Activated T-cell treated with anti-CD3 and anti-CD28 coated beads for 4 hours (primary cell): ENCODE data around the gene RMND5A.
A peak's percentile ranks its signal among the peaks of the same experiment; 100 is the strongest.

ENCODE experiments used
- DNase-seq: peaks from one replicate; pipeline ENCODE4 v3.0.0-alpha.2; 2020

The RMND5A gene

DNA sequence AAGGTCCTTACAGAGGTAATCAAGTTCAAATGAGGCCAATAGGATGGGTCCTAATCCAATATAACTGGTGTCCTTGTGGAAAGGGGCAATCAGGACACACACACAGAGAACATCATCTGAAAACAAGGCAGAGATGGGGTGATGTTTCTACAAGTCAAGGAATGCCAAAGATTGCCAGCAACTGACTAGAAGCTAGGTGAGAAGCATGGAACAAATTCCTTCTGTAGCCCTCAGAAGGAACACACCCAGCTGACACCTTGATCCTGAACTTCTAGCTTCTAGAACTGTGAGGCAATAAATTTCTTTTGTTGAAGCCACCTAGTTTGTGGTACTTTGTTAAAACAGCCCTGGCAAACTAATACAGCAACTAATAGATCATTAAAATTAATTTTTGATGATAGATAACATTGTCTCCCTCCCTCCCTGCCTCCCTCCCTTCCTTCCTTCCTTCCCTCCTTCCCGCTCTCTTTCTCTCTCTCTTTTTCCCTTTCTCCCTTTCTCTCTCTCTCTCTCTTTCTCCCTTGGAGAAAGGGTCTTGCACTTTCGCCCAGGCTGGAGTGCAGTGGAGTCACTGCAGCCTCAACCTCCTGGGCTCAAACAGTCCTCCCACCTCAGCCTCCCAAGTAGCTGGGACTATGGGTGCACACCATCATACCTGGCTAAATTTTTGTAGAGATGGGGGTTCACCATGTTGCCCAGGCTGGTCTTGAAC lies 80.9 kb downstream of the RMND5A start:
- no peak for DNase-seq

DNA sequence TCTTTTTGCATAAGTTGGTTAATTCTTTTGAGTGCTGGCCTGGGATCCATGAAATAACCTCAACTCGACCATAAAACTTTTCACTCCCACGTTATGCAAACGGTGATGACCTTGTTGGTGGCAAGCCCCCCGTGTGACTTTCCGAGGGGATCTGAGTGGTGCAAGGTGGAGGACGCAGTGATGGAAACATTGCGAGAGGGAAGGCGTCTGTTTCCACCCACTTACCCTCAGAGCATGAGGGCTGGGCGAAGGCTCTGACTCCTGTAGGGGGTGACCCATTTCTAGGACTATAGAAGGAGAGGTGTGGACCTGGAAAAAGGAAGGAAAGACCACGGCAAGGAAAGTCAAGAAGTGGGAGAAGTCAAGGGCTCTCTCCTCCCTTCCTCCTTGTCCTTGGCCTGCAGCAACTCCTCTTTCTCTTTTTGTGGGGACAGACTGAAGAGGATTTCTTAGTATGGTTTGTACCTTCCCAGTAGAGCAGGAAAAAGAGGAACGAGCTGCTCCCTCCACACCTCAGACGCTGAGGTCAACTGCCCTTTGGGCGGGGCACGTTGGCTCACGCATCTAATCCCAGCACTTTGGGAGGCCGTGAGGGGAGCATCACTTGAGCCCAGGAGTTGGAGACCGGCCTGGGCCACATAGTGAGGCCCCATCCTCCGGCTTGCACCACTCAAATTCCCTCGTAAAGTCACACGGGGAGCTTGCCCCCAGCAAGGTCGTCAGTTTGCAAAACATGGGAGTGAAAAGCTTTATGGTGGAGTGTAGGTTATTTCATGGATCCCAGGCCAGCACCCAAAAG lies 86.2 kb downstream of the RMND5A start:
- no peak for DNase-seq

DNA sequence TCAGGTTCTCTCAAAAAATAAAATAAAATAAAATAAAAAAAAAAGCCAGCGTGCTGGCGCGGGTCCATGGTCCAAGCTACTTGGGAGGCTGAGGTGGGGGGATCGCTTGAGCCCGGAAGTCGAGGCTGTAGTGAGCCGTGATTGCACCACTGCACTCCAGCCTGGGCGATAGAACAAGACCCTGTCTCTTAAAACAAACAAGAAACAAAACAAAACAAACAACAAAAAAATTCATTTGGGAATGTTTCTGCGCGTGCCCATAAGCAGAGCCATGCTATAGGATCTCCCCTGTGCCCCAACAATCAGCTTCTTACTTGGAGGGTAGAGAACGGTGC lies 87.0 kb downstream of the RMND5A start:
- no peak for DNase-seq

DNA sequence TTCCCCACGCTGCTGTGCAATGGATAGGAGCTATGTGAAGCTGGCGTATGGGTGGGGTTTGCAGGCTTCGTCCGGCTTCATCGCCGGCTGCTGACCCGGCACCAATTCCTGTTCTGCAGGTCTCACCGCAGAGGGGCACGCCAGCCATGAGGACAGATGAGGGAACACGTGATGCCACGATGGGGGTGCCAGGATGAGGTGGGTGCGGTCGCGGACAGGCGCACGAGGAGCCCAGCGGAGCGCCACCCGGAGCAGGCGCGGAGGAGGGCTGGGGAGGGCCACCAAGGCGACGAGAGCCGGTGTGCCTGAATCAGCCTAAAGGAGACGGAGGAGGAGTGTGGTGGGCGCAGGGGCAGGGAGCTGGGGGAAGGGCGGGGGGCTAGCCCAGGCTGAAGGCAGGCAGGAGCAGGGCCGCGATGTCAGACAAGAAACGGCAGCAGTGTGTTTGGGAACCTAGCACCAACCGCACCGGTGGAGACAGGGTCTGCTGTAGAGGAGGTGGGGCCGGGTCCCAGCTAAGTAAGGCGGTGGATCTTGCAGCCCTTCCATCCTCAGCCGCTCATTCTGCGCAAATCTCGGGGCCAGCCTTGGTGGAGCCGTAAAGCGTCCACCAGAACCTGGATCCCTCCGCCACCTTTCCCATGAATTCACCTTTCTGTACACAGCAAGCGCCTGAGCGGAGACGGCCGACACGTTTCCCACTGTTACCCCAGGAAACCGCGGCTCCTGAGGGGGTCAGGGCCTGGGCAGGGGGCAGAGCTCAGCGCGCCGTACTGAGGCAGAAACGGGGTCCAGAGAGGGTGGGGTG lies 87.6 kb downstream of the RMND5A start:
- DNase-seq, result no peak

DNA sequence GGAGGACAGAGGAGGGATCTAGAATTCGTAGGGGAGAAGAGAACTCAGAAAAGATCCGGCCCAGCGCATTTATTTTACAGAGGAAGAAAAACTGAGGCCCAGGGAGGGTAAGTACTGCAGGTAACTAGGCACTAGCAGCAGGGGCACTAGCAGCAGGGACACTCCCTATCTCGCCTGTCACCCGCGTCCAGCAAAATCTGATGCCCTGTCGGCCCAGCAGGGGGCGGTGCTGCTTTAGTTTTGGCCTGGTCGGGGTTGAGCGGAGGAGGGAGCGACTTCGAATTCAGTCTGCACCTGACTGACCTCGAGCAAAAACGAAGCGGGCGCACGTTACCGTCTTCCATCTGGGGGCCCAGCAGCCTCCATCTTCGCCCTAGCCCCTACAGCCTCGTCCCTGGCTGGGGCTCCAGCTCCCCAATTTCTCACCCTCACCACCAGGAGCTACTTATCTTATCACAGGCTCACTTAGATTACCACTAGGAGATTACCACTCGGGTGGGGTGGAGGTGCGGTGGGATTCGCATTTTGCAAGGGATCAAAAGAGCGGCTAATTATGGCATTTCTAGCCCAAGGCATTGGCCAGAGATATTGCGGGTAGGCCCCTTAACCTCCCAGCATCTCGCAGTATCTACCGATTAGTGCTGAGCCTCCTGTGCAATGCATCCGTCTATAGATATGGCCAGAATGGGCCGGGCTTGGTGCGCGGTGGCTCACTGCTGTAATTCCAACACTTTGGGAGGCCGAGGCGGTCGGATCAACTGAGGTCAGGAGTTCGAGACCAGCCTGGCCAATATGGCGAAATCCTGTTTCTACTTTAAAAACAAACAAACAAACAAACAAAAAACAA lies 88.4 kb downstream of the RMND5A start:
- DNase-seq, result peak; percentile 93

DNA sequence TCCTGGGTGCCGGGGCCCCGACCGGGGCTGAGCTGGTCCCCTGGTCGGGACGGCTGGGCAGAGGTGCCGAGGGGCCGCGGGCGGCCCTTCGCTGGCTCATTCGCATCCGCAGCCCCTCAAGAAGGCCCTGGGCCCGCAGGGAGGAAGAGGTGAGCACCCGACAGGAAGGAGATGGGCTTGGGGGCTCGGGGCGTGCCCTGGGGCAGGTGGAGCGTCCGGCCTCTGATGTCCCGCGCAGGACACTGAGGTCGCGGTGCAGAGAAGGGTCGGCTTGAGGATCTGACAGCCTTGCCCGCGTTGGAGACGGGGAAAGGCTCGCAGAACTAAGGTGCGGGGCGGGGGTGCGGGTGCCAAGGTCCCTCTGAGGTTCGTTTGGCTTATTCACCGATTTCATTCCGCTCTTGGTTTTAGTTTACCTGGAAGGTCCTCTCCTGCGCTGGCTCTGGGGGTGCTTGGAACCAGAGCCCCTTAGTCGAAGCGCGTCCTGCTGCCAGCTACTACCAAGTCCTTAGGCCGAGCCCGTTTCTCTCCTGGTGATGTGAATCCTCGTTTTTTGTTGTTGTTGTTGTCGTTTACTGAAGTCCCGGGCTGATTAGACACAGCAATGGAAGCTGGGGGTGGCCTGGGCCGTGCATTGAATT lies 89.5 kb downstream of the RMND5A start:
- DNase-seq, result no peak

DNA sequence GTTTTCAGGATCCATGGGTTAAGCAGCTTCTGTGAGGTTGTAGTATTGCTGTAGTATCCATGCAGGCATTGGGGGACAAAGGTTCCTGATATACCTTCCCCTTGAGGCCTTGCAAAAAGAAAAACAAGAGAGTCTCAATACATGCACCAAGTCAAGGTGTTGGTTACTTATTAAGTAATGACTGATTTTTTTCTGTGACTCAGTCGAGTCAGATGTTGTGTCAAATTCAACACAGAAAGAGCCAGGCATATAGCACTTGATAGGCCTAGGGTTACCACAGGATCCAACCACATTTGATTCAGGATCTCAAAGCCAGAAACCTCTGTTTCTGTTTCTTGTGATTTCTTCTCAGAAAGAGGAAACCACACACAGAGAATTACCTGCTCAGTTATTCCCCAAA lies 95.5 kb downstream of the RMND5A start:
- no peak for DNase-seq

DNA sequence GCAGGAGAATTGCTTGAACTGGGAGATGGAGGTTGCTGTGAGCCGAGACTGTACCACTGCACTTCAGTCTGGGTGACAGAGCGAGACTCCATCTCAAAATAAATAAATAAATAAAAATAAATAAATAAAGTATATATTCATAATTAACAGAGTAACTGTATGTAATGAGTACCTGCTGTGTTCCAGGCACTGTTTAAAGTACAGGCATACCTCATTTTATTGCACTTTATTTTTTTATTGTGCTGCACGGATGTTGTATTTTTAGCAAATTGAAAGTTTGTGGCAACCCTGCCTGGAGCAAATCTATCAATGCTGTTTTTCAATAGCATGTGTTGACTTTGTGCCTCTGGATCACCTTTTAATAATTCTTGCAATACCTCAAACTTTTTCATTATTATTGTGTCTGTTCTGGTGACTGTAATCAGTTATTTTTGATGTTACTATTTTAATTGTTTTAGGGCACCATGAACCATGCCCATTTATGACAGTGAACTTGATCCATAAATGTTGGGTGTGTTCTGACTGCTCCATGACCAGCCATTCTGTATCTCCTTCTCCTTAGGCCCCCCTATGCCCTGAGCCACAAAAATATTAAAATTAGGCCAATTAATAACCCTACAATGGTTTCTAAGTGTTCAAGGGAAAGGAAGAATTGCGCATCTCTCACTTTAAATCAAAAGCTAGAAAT lies 98.2 kb downstream of the RMND5A start:
- DNase-seq, result no peak

DNA sequence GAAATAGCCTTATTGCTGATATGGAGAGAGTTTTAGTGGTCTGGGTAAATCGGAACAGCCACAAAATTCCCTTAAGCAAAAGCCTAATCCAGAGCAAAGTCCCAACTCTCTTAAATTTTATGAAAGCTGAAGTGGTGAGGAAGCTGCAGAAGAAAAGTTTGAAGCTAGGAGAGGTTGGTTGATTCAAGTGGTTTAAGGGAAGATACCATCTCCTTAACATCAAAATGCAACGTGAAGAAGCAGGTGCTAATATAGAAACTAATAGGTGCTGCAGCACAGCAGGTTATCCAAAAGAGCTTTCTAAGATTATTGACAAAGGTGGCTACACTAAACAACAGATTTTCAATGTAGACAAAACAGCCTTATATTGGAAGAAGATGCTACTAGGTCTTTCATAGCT lies 98.9 kb downstream of the RMND5A start:
- DNase-seq, result no peak

DNA sequence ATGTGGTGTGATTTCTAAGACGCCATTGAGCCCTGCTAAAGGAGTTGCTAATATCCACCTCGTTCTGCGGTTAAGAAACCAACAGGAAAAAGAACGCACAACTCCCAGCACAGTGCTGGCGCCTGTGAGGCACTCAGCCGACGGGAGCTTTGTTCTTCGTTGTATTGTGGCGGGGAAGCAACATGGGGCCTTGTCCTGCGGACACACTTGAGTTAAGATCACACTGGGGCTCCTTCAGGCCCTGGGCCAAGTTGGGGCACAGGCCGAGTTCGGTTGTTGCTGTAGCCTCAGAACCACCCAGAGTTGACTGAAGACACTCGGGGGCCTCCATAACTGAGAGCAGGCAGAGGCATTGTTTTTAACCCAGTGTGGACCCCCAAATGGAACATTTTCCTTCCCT lies 101.2 kb downstream of the RMND5A start:
- no peak for DNase-seq

DNA sequence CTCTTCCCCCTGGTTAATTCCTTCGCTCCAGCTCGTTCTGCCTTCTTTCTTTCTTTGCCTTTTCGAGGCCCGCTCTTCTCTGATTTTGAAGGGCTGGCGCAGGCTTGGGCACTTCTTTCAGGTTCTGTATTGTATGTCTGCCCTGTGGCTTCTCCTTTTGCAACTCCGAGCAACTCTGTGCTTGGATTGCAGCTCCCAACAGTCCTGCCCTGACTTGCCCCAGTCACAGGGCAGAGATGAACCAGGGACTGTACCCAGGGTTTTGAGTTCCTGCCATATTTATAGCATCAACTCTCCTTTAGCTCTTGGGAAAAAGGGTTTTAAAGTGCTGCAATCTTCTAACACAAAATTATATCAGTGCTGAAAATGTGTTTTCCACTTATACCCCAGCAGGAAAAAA lies 101.8 kb downstream of the RMND5A start:
- no peak for DNase-seq

DNA sequence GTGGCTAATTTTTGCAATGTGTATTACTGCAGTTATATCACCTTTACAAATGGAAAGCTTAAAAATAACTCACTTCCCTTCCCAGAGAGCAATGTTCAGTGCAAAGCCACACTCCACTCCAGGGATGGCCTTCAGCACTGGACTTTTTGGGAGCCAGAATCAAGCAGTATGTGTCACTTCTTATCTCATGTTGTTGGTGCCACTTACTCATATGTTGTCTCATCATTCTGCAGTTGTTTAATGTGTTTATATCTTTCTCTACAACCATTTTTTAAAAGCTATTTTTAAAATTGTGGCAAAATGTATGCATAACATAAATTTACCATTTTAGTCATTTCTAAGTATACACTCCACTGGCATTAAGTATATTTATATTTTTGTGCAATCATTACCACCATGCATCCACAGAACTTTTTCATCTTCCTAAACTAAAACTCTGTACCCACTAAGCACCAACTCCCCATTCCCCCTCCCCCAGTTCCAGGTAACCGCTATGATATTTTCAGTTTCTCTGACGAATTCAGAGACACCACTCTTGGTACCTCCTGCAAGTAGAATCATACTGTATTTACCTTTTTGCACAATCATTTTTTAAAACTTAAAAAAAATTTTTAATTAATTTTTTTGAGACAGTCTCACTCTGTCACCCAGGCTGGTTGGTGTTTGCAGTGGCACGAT lies 102.7 kb downstream of the RMND5A start:
- no peak for DNase-seq

DNA sequence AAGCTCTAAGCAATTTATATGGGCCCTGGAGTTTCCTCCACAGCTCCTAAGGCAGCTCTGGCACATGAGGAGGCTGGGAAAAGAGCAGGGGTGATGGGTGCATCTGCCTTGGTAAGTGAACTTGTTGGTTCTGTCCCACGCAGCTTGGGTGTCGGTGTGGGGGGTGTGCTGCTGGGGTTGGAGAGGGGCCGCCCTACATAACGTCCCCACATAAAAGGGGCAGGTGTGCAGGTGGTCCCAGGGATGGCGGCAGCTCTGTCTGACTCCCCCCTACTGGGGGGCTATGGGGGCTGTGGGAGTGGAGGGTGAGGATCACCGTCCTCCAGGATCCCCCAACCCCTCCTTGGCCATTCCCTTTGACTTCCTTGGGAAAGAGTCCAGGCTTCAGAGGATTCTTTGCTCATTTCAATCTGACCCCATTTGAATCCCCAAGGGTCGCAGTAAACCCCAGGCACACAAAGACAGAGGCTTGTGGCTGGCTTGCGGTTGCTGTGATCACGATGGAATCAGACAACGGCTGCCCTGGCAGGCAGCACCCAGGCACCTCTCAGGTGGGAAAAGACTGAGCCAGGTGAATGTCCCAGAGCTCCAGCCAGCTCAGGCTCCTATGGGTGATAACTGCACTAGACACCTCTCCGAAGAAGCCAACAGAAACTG lies 105.1 kb downstream of the RMND5A start:
- DNase-seq, result no peak

DNA sequence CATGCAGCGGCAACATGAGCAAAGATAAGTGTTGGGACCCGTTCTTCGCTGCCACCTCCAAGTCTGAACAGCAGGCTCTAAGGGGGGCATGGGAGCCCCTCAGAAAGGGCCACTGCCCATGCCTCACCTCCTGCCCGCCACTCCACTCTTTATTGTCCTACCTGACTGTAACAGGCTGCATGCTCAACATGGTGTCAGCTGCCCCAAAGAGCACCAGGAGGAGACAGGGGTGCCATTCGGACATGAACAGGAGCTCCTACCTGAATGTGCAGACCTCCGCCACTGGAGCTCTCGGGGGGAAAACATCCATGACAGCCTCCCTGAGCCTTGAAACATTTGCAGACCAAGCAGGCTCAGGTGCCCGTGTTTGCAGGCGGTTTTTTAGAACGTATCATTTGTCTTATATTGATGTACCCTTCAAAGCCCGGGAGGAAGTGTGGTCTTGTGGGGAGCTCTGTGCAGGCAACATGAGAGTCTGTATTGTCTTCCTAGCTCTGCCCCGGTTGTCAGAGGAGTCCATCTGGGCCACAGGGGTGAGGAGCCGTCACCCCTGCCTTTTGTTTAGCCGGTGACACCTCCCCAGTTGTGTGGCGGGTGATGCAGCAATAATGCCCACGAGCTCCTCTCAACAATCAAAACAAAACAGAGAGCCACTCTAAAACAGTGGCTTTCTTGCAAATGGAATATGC lies 105.7 kb downstream of the RMND5A start:
- no peak for DNase-seq

DNA sequence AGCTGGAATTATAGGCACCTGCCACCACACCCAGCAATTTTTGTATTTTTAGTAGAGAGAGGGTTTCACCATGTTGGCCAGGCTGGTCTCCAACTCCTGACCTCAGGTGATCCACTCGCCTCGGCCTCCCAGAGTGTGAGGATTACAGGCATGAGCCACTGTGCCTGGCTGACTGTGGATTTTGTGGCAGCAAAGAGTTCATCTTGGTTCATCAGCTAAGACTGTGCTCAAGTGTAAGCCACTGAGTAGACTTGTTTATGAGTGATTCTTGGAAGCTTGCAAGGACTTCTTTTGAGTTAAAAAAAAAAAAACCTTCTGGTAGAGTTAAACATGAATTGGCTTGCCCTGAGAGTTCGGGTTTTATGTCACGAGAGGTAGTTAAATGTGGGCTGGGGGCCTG lies 106.9 kb downstream of the RMND5A start:
- DNase-seq, result no peak
